HG03442 (cell line): ENCODE measurements around the gene ARAP3.
"Not testable (repeated sequence)": the region's sequence is repeated elsewhere in the genome, so short reads cannot be mapped to it uniquely, and the experiment has no call there.

Experiments used
- ATAC-seq: cut with Tn5 transposase; IDR thresholded peaks from one replicate; pipeline ENCODE4 v1.9.1; 2021; ENCODE audit warnings: mild to moderate bottlenecking, moderate library complexity; ENCODE audit not compliant: unreplicated experiment

Gene ARAP3

GRCh38 chr5:141618804-141619554 is 63.1 kb downstream of the ARAP3 start, which contains the start of gene DIAPH1:
Gene DIAPH1 (minus strand): TSS chr5:141619000. CDS start chr5:141618914, 86 bp downstream.
- ATAC-seq: peak; percentile 78

DNA sequence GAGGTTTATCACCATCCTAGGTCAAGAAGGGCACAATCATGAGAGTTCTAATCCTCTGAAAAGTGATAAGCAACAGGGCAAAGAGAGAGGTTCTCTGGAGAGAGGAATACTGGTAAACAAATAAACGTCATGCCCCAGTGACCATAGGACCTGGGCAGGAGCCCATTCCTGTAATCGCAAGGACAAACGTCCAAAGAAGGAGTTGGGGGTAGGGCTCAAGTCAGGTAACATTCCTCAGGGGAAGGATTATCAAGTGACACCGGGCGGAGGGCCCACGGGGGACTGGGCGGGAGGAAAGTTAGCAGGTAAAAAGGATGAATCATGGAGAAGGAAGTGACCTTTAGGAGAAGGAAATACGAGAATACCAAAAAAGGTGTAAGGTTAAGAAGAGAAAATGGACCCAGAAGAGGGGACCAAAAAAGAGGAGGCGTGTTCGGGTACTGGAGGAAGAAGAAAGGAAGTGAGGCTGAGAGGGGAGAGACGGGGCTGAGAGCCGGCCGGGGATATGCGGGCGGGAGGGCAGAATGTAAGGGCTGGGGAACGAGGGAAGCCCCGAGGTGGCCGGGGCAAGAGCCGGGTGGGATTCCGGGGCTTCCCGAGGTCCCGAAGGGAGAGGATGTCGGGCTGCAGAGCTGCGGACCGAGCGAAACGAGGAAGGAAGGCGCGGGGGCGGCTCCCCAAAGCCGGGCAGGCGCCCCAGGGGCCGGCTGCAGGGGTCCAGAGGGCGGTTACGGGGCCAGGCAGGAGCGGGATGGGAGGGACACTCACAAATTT is 63.8 kb downstream of the ARAP3 start:
- ATAC-seq: peak; percentile 15

- ATAC-seq: no peak
Observed at GRCh38 chr5:141617682-141618029, 64.4 kb downstream of the ARAP3 start.

DNA sequence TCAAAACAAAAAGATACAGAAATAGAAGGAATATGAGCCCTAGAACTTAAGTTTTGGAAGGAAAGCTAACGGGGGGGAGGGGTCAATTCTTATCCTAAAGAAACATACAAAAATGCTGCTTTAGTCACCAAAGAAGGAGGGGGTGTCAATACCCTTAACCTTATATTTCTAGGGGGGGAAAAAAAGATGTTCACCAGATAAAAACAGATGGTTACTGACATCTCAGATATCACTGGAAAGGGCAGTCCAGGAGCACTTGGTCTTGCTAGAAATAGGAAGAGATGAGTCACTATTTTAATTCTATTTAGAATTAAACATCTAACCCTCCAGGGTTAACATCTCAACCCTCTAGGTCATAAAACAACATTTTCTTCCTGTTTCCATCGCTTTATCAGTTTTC is 64.9 kb downstream of the ARAP3 start:
- ATAC-seq: no peak

DNA sequence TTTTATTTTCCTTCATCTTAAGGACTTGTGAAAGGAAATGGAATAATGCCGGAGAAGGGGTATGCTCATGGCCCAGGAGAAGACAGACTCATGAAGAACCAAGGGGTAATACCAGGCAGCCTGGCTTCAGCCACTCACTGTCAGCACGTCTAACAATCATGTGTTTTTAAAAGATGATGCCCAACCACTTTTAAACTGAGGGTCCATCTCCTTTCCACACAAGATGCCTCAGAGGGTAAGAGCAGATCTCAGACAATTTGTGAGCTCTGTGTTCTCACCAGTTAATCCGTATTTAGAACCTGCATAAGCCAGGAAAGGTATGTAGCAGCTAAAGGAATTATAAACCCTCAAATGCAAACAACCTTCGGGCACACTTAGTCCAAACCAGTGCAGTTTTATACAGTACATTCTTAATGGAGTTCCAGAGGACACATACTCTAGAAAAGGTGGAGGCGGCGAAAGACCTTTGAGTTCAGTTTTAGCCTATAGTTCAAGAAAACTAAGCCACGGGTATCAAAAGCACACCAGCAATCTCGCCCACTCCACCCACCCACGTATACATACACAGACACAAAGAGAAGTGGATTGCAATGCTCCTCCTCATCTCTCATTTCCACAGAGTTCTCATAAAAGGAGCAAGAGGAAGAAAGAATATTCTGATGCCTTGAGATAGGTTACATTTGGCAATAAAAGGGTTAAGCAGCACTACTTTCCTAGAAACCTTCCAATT is 65.9 kb downstream of the ARAP3 start:
- ATAC-seq: no peak

DNA sequence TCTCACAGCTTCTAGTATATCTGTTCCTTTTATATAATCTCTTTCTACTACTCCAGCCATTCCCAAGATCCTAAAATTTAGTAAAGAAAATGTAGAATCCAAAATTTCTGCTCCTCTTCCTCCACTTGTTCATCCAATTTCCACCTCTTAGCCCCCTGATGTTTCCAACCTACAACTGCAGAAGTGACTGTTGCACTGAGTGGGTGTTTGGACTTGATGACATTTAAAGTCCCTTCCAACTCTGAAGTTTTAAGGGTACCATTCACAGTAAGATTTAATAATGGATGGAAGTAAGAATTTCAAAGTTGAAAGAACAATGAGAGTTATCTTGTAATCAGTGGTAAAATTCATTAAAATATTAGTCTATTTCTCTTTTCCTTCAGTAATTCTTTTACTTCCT is 68.7 kb downstream of the ARAP3 start:
- no peak for ATAC-seq

DNA sequence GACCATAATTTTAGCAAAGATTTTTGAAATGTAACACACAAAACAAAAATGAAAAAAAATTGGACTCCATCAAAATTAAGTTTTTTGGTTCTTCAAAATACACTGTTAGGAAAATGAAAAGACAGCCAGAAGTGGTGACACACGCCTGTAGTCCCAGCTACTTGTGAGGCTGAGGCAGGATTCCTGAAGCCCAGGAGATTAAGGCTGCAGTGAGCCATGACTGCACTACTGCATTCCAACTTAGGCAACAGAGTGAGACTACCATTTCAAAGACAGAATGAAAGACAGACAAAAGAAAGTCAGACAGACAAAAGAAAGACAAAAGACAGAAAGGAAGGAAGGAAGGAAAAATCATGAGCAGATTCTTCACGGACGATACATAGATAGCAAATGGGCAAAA is 70.7 kb downstream of the ARAP3 start:
- no peak for ATAC-seq

DNA sequence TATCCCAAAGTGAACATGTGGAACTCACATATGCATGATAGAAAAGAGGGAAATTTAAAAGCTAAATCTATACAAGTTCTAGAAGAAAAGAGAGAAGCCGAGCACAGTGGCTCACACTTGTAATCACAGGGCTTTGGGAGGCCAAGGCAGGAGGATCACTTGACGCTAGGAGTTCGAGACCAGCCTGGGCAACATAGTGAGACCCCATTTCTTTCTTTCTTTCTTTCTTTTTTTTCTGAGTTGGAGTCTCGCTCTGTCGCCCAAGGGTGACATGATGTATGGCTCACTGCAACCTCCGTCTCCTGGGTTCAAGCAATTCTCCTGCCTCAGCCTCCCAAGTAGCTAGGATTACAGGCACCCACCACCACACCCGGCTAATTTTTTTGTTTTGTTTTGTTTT is 72.1 kb downstream of the ARAP3 start:
- not testable (repeated sequence) for ATAC-seq

DNA sequence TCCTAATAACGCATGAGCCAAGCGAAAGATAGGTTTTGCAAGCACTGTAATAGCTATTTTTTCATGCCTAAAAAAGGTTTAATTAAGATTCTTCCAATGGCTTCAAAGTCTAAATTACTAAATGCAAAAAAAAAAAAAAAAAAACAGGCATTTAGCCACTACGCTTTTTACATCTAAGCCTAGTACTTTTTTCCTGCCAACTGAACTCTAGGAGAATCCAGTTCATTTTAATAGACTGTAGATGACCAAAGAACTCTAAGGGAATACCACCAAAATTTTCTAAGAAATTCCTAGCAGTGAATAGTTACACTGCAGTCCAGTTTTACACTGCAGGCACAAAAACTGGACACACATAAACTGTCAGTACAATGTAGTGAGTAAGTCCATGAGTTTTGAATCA is 73.0 kb downstream of the ARAP3 start:
- no peak for ATAC-seq

DNA sequence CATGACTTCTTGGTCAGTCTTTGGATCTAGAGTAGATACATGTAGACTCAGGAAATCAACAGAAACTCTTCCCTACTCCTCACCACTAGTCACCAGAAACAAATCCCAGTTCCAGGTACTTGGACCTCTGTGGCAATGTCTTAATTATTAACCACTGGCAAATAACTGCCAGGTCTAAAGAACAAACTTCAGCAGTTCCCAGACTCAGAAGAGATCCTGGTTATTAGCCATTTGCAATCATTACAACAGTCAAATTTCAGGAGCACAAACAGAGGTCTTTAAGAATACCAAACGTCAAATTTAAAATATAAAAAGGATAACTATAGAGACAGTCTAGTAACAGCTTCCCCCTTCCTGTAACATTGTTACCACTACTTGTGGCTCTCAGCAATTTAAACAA is 73.5 kb downstream of the ARAP3 start:
- ATAC-seq: no peak

- ATAC-seq: no peak
Observed at GRCh38 chr5:141608046-141608445, 74.0 kb downstream of the ARAP3 start.

DNA sequence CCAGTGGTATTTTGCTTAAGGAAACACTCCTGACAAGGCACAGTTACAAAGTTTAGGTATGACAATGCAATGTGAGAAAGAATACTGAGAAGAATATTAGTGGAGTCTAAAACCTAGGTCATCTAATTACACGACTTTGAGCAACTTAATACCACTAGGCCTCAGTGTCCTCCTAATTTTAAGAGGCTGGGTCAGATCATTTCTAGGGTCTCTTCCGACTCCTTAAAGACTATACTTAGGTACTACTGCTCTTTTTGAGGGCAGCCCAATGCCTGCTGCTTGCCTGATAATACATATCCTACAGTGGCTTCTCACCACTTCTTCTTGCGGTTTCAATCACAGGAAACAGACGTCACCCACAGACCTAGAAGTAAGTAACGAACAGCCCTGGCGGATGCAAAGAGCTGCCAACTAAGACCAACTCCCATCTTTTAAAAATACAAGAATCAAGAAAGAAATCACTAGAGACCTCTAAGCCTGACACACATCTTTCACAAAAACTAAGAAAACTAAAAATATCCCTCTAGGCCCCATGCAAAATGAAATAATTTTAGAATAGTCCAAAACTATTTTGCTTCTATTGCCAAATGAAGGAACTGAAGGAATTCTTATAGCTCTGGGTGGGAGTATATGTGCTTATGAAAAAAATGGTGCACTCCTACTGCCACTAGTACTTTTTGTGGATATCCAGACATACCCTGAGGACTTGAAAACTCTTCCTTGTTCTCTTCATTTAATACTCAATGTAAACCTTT is 76.3 kb downstream of the ARAP3 start:
- peak; percentile 94 for ATAC-seq

- no peak for ATAC-seq
Observed at GRCh38 chr5:141603923-141604717, 77.9 kb downstream of the ARAP3 start.
